HCT116 (cell line): ENCODE data around the gene KMO. TPM values are rescaled to one million over a fixed set of nuclear protein-coding genes. Genes with fewer than 3 reads are reported as not detected.

Experiments
- ATAC-seq: fragments of 200-7000 bp; cut with Tn5 transposase; 2 replicates; pipeline ENCODE4 v1.9.1; 2020; ENCODE audit warnings: mild to moderate bottlenecking, moderate library complexity
- BruUV-seq: library from RNA; stranded (reverse); fragments of 400-500 nt; replicated peaks from 2 replicates; lab custom pipeline; 2021; lab: Mats Ljungman, UMichigan
- CTCF ChIA-PET: fragments of 300-600 bp; sonication (Branson Sonifier 250); formaldehyde crosslinking; loops from one replicate; lab custom pipeline; 2021; ENCODE audit warnings: antibody characterized with exemption; lab: Charles Lee
- POLR2A ChIA-PET: fragments of 300-600, 350-600 bp; sonication (Branson Sonifier 250); formaldehyde crosslinking; loops from one replicate; lab custom pipeline; 2021; ENCODE audit warnings: antibody characterized with exemption; lab: Charles Lee
- RAD21 ChIA-PET, 2 experiments: fragments of 300-600 bp; sonication (Branson Sonifier 250); formaldehyde crosslinking; loops; one replicate each; lab custom pipeline; 2023; ENCODE audit warnings: low total read pairs in 2 of 2; ENCODE audit not compliant: uncharacterized antibody in 2 of 2, unreplicated experiment in 2 of 2, low non-redundant PET in 1 of 2; lab: Charles Lee
- DNase-seq: peaks from one replicate; pipeline ENCODE4 v3.0.0-alpha.2; 2010; ENCODE audit warnings: low read depth, low spot score
- H2AFZ ChIP-seq: fragments of 200-600 bp; shearing (Covaris generic), sonication (generic); 2 replicates; pipeline ENCODE4 v1.6.1; 2017; ENCODE audit warnings: low read depth, mixed run types, mixed read lengths, antibody characterized with exemption, low read length; ENCODE audit not compliant: poor library complexity, severe bottlenecking
- H3K27ac ChIP-seq: 2 replicates; pipeline ENCODE4 v1.5.1; 2012; ENCODE audit warnings: low read depth, low read length
- H3K27me3 ChIP-seq: fragments of 200-600 bp; sonication (generic); 2 replicates; pipeline ENCODE4 v1.6.1; 2016; ENCODE audit warnings: mixed run types, low read length, mixed read lengths; ENCODE audit not compliant: insufficient read depth
- H3K36me3 ChIP-seq, 2 experiments: fragments of 200-500 bp in 1 of 2; fragments of 200-600 bp in 1 of 2; sonication (Bioruptor generic) in 1 of 2; sonication (generic) in 1 of 2; 2 replicates each; pipeline versions ENCODE4 v1.5.1 to v1.6.1; 2014 to 2016; ENCODE audit warnings: low read length in 2 of 2, inconsistent platforms in 1 of 2, mixed read lengths in 1 of 2, mixed run types in 1 of 2; ENCODE audit not compliant: insufficient read depth in 2 of 2, control insufficient read depth in 1 of 2
- H3K4me1 ChIP-seq, 2 experiments: fragments of 200-600 bp in 1 of 2; sonication (generic) in 1 of 2; 2 replicates each; pipeline versions ENCODE4 v1.5.1 to v1.6.1; 2012 to 2017; ENCODE audit warnings: low read length in 2 of 2, inconsistent platforms in 1 of 2, mild to moderate bottlenecking in 1 of 2, mixed read lengths in 1 of 2, mixed run types in 1 of 2, moderate library complexity in 1 of 2; ENCODE audit not compliant: insufficient read depth in 2 of 2, control insufficient read depth in 1 of 2
- H3K4me2 ChIP-seq: fragments of 200-600 bp; sonication (generic); 2 replicates; pipeline ENCODE4 v1.6.1; 2017; ENCODE audit warnings: mixed run types, low read length, mixed read lengths
- H3K4me3 ChIP-seq, 2 experiments: fragments of 200-600 bp in 1 of 2; sonication (generic) in 1 of 2; replicated peaks in 1 of 2; 2 replicates each; pipeline ENCODE4 v1.5.1; 2011 to 2016; ENCODE audit warnings: low read length in 2 of 2, control low read depth in 1 of 2, low read depth in 1 of 2, mild to moderate bottlenecking in 1 of 2, mixed read lengths in 1 of 2, mixed run types in 1 of 2
- H3K79me2 ChIP-seq: fragments of 200-600 bp; sonication (generic); 2 replicates; pipeline ENCODE4 v1.6.1; 2017; ENCODE audit warnings: mild to moderate bottlenecking, mixed run types, low read length, moderate library complexity, mixed read lengths; ENCODE audit not compliant: insufficient read depth
- H3K9ac ChIP-seq: fragments of 200-600 bp; sonication (generic); 2 replicates; pipeline ENCODE4 v1.6.1; 2016; ENCODE audit warnings: low read length, mixed read lengths
- H3K9me2 ChIP-seq: fragments of 200-600 bp; sonication (generic), shearing (Covaris generic); 2 replicates; pipeline ENCODE4 v1.6.1; 2017; ENCODE audit warnings: mixed run types, mild to moderate bottlenecking, moderate library complexity; ENCODE audit not compliant: insufficient read depth
- H3K9me3 ChIP-seq, 2 experiments: fragments of 200-500 bp in 1 of 2; fragments of 200-600 bp in 1 of 2; sonication (Bioruptor generic) in 1 of 2; sonication (generic) in 1 of 2; 2 replicates each; pipeline ENCODE4 v1.6.1; 2014 to 2017; ENCODE audit warnings: low read length in 2 of 2, mixed read lengths in 2 of 2, inconsistent platforms in 1 of 2, low read depth in 1 of 2, mild to moderate bottlenecking in 1 of 2, mixed run types in 1 of 2, moderate library complexity in 1 of 2; ENCODE audit not compliant: control insufficient read depth in 1 of 2, insufficient read depth in 1 of 2
- H4K20me1 ChIP-seq: fragments of 200-600 bp; sonication (generic), shearing (Covaris generic); 2 replicates; pipeline ENCODE4 v1.6.1; 2017; ENCODE audit warnings: mixed run types, mild to moderate bottlenecking, moderate library complexity; ENCODE audit not compliant: insufficient read depth
- CBX3 ChIP-seq: IDR thresholded peaks from 2 replicates; pipeline ENCODE4 v1.6.1; 2012; ENCODE audit warnings: low read depth
- JUND ChIP-seq: IDR thresholded peaks from 2 replicates; pipeline ENCODE4 v1.6.1; 2012
- RAD21 ChIP-seq: IDR thresholded peaks from 2 replicates; pipeline ENCODE4 v1.6.1; 2012; ENCODE audit warnings: low read depth, mild to moderate bottlenecking
- SIN3A ChIP-seq: IDR thresholded peaks from 2 replicates; pipeline ENCODE4 v1.6.1; 2012; ENCODE audit warnings: low read depth
- intact Hi-C: fragments of 100-400 bp; cut with micrococcal nuclease; formaldehyde crosslinking; loops from 2 replicates; pipeline ENCODE4 v1.10.0; 2022
- total RNA-seq: library from RNA; stranded (reverse); gene quantifications from one replicate; pipeline ENCODE4 v1.2.1, GENCODE V29; 2021; ENCODE audit not compliant: unreplicated experiment
- TF ChIP-seq, protein P1 (sequence below), 3 experiments: fragments of 200-600 bp in 1 of 3; sonication (generic) in 1 of 3; IDR thresholded peaks in 2 of 3; conservative IDR thresholded peaks in 1 of 3; 2 replicates each; pipeline ENCODE4 v1.5.1; 2012 to 2017; ENCODE audit warnings: low read depth in 2 of 3, low read length in 2 of 3, antibody characterized with exemption in 1 of 3, borderline replicate concordance in 1 of 3, control low read depth in 1 of 3, mild to moderate bottlenecking in 1 of 3, mixed read lengths in 1 of 3, mixed run types in 1 of 3, moderate library complexity in 1 of 3; ENCODE audit not compliant: insufficient read depth in 1 of 3

The KMO gene
- total RNA-seq, 1 experiment from 2014 or later = not detected

DNA sequence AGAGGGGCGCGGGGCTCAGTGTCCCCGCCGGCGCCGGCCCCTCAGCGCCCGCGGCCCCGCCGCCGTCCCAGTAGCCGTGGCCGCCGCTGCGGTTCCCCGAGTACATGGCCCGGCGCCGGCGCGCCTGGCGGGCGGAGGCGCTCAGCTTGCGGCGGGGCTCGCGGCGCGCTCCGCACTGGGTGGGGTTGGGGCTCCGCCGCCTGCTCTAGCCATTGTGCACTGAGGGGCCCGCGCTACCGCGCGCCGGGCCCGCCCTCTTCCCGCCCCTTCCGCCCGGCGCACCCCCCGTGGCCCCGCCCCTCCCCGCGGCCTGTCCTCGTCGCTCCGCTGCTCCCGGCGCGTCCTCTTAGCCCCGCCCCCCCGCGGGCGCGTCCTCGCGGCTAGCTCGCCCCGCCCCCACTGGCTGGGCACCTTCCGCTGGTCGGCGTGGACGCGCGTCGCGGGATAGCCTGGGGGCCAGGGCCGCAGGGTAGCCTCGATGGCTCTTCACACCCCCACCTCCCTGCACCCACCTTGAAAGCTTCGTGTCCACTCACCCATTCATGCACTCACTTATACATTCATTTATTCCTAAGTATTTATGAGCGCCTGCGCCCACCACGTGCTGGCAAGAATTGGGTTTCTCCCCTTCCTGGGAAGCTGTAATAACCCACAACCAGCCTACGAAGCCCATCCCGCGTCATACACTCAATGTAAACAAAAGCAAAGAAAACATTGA lies 108.1 kb downstream of the KMO start, which contains the start of the genes CHML and OPN3 (continued):
- TF ChIP-seq, protein P1, sequence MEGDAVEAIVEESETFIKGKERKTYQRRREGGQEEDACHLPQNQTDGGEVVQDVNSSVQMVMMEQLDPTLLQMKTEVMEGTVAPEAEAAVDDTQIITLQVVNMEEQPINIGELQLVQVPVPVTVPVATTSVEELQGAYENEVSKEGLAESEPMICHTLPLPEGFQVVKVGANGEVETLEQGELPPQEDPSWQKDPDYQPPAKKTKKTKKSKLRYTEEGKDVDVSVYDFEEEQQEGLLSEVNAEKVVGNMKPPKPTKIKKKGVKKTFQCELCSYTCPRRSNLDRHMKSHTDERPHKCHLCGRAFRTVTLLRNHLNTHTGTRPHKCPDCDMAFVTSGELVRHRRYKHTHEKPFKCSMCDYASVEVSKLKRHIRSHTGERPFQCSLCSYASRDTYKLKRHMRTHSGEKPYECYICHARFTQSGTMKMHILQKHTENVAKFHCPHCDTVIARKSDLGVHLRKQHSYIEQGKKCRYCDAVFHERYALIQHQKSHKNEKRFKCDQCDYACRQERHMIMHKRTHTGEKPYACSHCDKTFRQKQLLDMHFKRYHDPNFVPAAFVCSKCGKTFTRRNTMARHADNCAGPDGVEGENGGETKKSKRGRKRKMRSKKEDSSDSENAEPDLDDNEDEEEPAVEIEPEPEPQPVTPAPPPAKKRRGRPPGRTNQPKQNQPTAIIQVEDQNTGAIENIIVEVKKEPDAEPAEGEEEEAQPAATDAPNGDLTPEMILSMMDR (IDR thresholded peaks at IDR 0.05 in 2 of 3, conservative IDR thresholded peaks at IDR 0.05 in 1 of 3; ENCODE audit: borderline replicate concordance in 1 of 3, insufficient read depth in 1 of 3, low read depth in 2 of 3, low read length in 2 of 3) = no peak
- TF ChIP-seq RAD21 (no peak), CBX3 (peak; percentile 44; the same call in 1 of the 2 replicates), JUND (no peak), SIN3A (no peak)

DNA sequence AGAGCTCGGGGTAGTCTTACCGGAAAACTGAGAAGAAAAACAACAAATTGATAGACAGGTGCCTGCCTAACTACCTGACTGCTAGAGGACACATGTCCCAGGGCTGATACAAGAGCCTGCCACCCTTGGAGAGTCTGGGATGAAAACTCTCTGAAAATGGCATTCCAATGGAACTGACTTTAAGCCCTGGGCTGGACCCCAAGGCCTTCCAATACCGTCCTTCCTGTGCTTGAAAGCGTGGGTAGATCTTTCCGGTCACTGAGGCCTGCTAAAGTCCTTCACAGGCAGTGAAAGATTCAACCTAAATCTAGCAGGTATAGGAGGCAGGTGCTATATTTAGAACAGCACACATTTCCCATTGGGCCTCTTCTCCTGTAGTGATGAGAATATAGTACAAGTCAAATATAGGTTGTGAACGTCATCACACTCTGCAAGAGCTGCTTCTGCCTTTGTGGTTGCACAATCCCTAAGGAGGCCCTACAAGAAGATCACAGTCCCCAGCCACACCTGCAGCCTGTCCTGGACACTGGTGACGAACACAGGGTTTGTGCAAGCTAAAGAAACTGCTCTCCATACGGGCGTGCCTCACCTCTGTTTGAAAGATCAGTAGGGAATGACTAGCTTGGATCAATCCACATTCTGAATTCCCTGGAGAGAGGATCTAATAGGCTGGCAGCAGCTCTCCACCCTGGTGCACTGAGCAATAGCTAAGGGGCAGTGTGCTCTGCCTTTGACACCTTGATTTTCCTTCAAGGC lies 108.9 kb downstream of the KMO start:
- BruUV-seq = no TSS peak
- ChIA-PET CTCF (interaction anchor here (0.7 to 1.5 kb wide), 2 partner anchors 12 to 30 kb away, joined by 5 read pairs; no protein-coding TSS in a partner anchor), RAD21 (interaction anchor here in 1 of 2 experiments (0.6 kb wide), 1 partner anchor 172 kb away, joined by 4 read pairs; no protein-coding TSS in a partner anchor), POLR2A (interaction anchor here (0.6 to 1.2 kb wide), 7 partner anchors 11 to 883 kb away, joined by 4 to 6 read pairs (median 4); partner anchors contain the start of gene FH)
- H3K4me3 ChIP-seq = peak overlapping the region in 1 of 2 experiments; percentile 75; a peak in 1 of 4 replicates
- peak overlapping the region; percentile 52 for H3K4me2 ChIP-seq
- DNase-seq (no peak), ATAC-seq (no peak)
- H3K4me1 ChIP-seq = peaks cover 5 to 29% of the 10 kb centered on the region in 2 experiments; a peak in 3 of 4 replicates
- H3K9ac ChIP-seq = no peak overlapping the region
- no peaks in the 10 kb centered on the region for H3K9me2 ChIP-seq
- intact Hi-C loops = no loop called here
- H4K20me1 ChIP-seq = no peaks in the 10 kb centered on the region
- H3K36me3 ChIP-seq = peaks cover 0 to 3% of the 10 kb centered on the region in 2 experiments; a peak in 1 of 4 replicates
- peak overlapping the region; percentile 89 for H2AFZ ChIP-seq
- TF ChIP-seq CBX3 (no peak), JUND (no peak), SIN3A (no peak)
- H3K27ac ChIP-seq = peak overlapping the region; percentile 13; the same call in 1 of the 2 replicates
- peaks cover 21% of the 10 kb centered on the region; the same call in 1 of the 2 replicates for H3K79me2 ChIP-seq
- H3K9me3 ChIP-seq = no peaks in the 10 kb centered on the region
- H3K27me3 ChIP-seq = no peaks in the 10 kb centered on the region
